CD14-positive monocyte (primary cell): ENCODE measurements around the gene FRMPD4. TPM values are rescaled to one million over a fixed set of nuclear protein-coding genes. Genes with fewer than 3 reads are reported as not detected.

Source experiments
- DNase-seq, 3 donors: peaks; one replicate each; pipeline ENCODE4 v3.0.0-alpha.2; 2011 to 2022
- H2AFZ ChIP-seq: 2 replicates; pipeline ENCODE4 v1.6.0; 2012; ENCODE audit warnings: mild to moderate bottlenecking, low read depth, low read length, inconsistent platforms; ENCODE audit not compliant: insufficient read depth, poor library complexity, severe bottlenecking
- H3K27ac ChIP-seq, 2 donors: 1 replicate in 1 of 2; 2 replicates in 1 of 2; pipeline ENCODE4 v1.5.1; 2012 to 2013; ENCODE audit warnings: low read length in 2 of 2, control low read depth in 1 of 2, inconsistent platforms in 1 of 2, low read depth in 1 of 2, mild to moderate bottlenecking in 1 of 2
- H3K27me3 ChIP-seq, 2 donors: one replicate each; pipeline versions ENCODE4 v1.6.0 to v1.6.1; 2011 to 2013; ENCODE audit warnings: low read length in 2 of 2; ENCODE audit not compliant: control insufficient read depth in 2 of 2, insufficient read depth in 2 of 2
- H3K36me3 ChIP-seq, 2 donors: replicated peaks in 1 of 2; 1 replicate in 1 of 2; 2 replicates in 1 of 2; pipeline versions ENCODE4 v1.5.1 to v1.6.1; 2012 to 2013; ENCODE audit warnings: low read length in 2 of 2, control low read depth in 1 of 2, inconsistent platforms in 1 of 2, mild to moderate bottlenecking in 1 of 2; ENCODE audit not compliant: insufficient read depth in 2 of 2, control insufficient read depth in 1 of 2
- H3K4me1 ChIP-seq, 2 donors: 1 replicate in 1 of 2; 2 replicates in 1 of 2; pipeline versions ENCODE4 v1.5.1 to v1.6.1; 2012 to 2013; ENCODE audit warnings: low read length in 2 of 2, control low read depth in 1 of 2, inconsistent platforms in 1 of 2, mild to moderate bottlenecking in 1 of 2, moderate library complexity in 1 of 2; ENCODE audit not compliant: insufficient read depth in 2 of 2, control insufficient read depth in 1 of 2
- H3K4me2 ChIP-seq: replicated peaks from 2 replicates; pipeline ENCODE3; 2012; ENCODE audit warnings: low read length, moderate library complexity, mild to moderate bottlenecking; ENCODE audit not compliant: poor library complexity, severe bottlenecking; ENCODE audit errors: extremely low read depth
- H3K4me3 ChIP-seq, 3 experiments: fragments of 200-600 bp in 1 of 3; sonication (generic) in 1 of 3; replicated peaks in 1 of 3; 1 replicate in 2 of 3; 2 replicates in 1 of 3; pipeline ENCODE4 v1.5.1; 2011 to 2013; ENCODE audit warnings: low read length in 3 of 3, mild to moderate bottlenecking in 3 of 3, control low read depth in 2 of 3, low read depth in 2 of 3, inconsistent platforms in 1 of 3, moderate library complexity in 1 of 3
- H3K79me2 ChIP-seq: 2 replicates; pipeline ENCODE4 v1.6.0; 2012; ENCODE audit warnings: mild to moderate bottlenecking, control low read depth, inconsistent platforms, low read length, moderate library complexity; ENCODE audit not compliant: insufficient read depth
- H3K9ac ChIP-seq: 2 replicates; pipeline ENCODE4 v1.6.0; 2017; ENCODE audit warnings: low read length, mild to moderate bottlenecking; ENCODE audit not compliant: insufficient read depth, poor library complexity, severe bottlenecking
- H3K9me3 ChIP-seq, 2 donors: replicated peaks in 1 of 2; 1 replicate in 1 of 2; 2 replicates in 1 of 2; pipeline versions ENCODE4 v1.5.1 to v1.6.1; 2012 to 2013; ENCODE audit warnings: low read length in 2 of 2, control low read depth in 1 of 2; ENCODE audit not compliant: control insufficient read depth in 1 of 2, insufficient read depth in 1 of 2
- H4K20me1 ChIP-seq: 2 replicates; pipeline ENCODE4 v1.6.0; 2012; ENCODE audit warnings: mild to moderate bottlenecking, low read length, control low read depth, moderate library complexity; ENCODE audit not compliant: insufficient read depth
- H3K27ac Mint-ChIP-seq, 7 donors: one replicate each; pipeline ENCODE4 v1.8.0; 2020; ENCODE audit warnings: mild to moderate bottlenecking in 7 of 7, mixed read lengths in 7 of 7, moderate library complexity in 6 of 7, inconsistent platforms in 2 of 7
- H3K27me3 Mint-ChIP-seq, 3 donors: one replicate each; pipeline ENCODE4 v1.8.0; 2021 to 2022; ENCODE audit warnings: low read depth in 3 of 3, mild to moderate bottlenecking in 3 of 3, mixed read lengths in 3 of 3, moderate library complexity in 3 of 3, inconsistent platforms in 1 of 3
- H3K36me3 Mint-ChIP-seq, 2 donors: one replicate each; pipeline ENCODE4 v1.8.0; 2020; ENCODE audit warnings: mixed read lengths in 2 of 2, inconsistent platforms in 1 of 2, mild to moderate bottlenecking in 1 of 2
- H3K4me1 Mint-ChIP-seq: one replicate; pipeline ENCODE4 v1.8.0; 2020; ENCODE audit warnings: mild to moderate bottlenecking, mixed read lengths
- H3K4me3 Mint-ChIP-seq, 2 donors: one replicate each; pipeline ENCODE4 v1.8.0; 2020; ENCODE audit warnings: mild to moderate bottlenecking in 2 of 2, mixed read lengths in 2 of 2, moderate library complexity in 1 of 2
- H3K9me3 Mint-ChIP-seq, 7 donors: one replicate each; pipeline ENCODE4 v1.8.0; 2020 to 2022; ENCODE audit warnings: mixed read lengths in 7 of 7, mild to moderate bottlenecking in 6 of 7, moderate library complexity in 6 of 7, inconsistent platforms in 2 of 7
- CTCF ChIP-seq: fragments of 200-600 bp; IDR thresholded peaks from one replicate; pipeline ENCODE4 v1.8.0; 2022; ENCODE audit warnings: antibody characterized with exemption, mild to moderate bottlenecking
- whole genome bisulfite sequencing: methylation state at CpG from one replicate; pipeline ENCODE4 v1.1.5; 2013; ENCODE audit warnings: missing lambda C conversion rate; ENCODE audit not compliant: insufficient coverage; 5-methylcytosine and 5-hydroxymethylcytosine counted together
- intact Hi-C, 2 donors: fragments of 100-400 bp; cut with micrococcal nuclease; formaldehyde crosslinking; loops; one replicate each; pipeline versions ENCODE4 v1.15.0 to v1.15.1; 2023
- polyA plus RNA-seq, 3 donors: library from polyadenylated mRNA; depleted of rRNA in 1 of 3; unstranded in 2 of 3; stranded (reverse) in 1 of 3; fragments of 300-500 nt in 2 of 3; fragments of >200 nt in 1 of 3; fragmentation: Illumina TruSeq in 2 of 3; gene quantifications; 1 replicate in 2 of 3; 2 replicates in 1 of 3; pipeline ENCODE4 v1.2.3, GENCODE V29; 2012 to 2021

FRMPD4 gene
- polyA plus RNA-seq, 3 donors = not detected

GRCh38 chrX:12647230-12647629 lies 509.0 kb downstream of the FRMPD4 start:
- TF ChIP-seq CTCF = no peak
- H4K20me1 ChIP-seq = no peaks in the 10 kb centered on the region
- H3K27ac ChIP-seq = no peak overlapping the region
- no peak for DNase-seq
- Mint-ChIP-seq H3K9me3 (peaks cover 0 to 5% (median 0%) of the 10 kb centered on the region in 7 donors), H3K27me3 (peaks cover 1 to 2% (median 1%) of the 10 kb centered on the region in 3 donors), H3K36me3 (no peaks in the 10 kb centered on the region), H3K27ac (no peak overlapping the region), H3K4me3 (no peak overlapping the region), H3K4me1 (no peaks in the 10 kb centered on the region)
- no CpG with 5 or more reads among the region's 1 CpG for WGBS
- no peaks in the 10 kb centered on the region for H3K36me3 ChIP-seq
- H3K27me3 ChIP-seq = peaks cover 0 to 2% of the 10 kb centered on the region in 2 donors
- no peaks in the 10 kb centered on the region for H3K9me3 ChIP-seq
- intact Hi-C loops = no loop called here
- H3K4me2 ChIP-seq = no peak overlapping the region
- H3K79me2 ChIP-seq = no peaks in the 10 kb centered on the region
- H3K4me1 ChIP-seq = no peaks in the 10 kb centered on the region
- H2AFZ ChIP-seq = no peak overlapping the region
- no peak overlapping the region for H3K9ac ChIP-seq
- no peak overlapping the region for H3K4me3 ChIP-seq

- no peak for TF ChIP-seq CTCF
- no peak overlapping the region for H3K27ac Mint-ChIP-seq
- no peak overlapping the region for H3K27ac ChIP-seq
- peaks cover 0 to 5% (median 0%) of the 10 kb centered on the region in 7 donors for H3K9me3 Mint-ChIP-seq
- no peaks in the 10 kb centered on the region for H3K9me3 ChIP-seq
- H3K27me3 Mint-ChIP-seq = peaks cover 0 to 3% (median 2%) of the 10 kb centered on the region in 3 donors
- H3K4me2 ChIP-seq = no peak overlapping the region
- H3K27me3 ChIP-seq = peaks cover 0 to 2% of the 10 kb centered on the region in 2 donors
- no peak overlapping the region for H3K9ac ChIP-seq
- no peak overlapping the region for H3K4me3 ChIP-seq
- H4K20me1 ChIP-seq = no peaks in the 10 kb centered on the region
- H3K4me1 ChIP-seq = no peaks in the 10 kb centered on the region
- no peak overlapping the region for H2AFZ ChIP-seq
- H3K4me1 Mint-ChIP-seq = no peaks in the 10 kb centered on the region
- H3K79me2 ChIP-seq = no peaks in the 10 kb centered on the region
- H3K4me3 Mint-ChIP-seq = no peak overlapping the region
- H3K36me3 ChIP-seq = no peaks in the 10 kb centered on the region
- 88% methylated on average over 1 of the region's 5 CpGs for WGBS
- DNase-seq = no peak
- no peaks in the 10 kb centered on the region for H3K36me3 Mint-ChIP-seq
- intact Hi-C loops = no loop called here
These were observed 510.7 kb downstream of the FRMPD4 start for GRCh38 chrX:12648995-12649394.
